ENCODE results near the gene RFX3.

Gene RFX3

GRCh38 chr9:3191715-3192114 is 334.1 kb downstream of the RFX3 start:
- no peak for DNase-seq

GRCh38 chr9:3189113-3189861 is 336.5 kb downstream of the RFX3 start:
- DNase-seq, result no peak

- no peak for DNase-seq
These were observed 339.1 kb downstream of the RFX3 start for GRCh38 chr9:3186751-3187150.

DNA sequence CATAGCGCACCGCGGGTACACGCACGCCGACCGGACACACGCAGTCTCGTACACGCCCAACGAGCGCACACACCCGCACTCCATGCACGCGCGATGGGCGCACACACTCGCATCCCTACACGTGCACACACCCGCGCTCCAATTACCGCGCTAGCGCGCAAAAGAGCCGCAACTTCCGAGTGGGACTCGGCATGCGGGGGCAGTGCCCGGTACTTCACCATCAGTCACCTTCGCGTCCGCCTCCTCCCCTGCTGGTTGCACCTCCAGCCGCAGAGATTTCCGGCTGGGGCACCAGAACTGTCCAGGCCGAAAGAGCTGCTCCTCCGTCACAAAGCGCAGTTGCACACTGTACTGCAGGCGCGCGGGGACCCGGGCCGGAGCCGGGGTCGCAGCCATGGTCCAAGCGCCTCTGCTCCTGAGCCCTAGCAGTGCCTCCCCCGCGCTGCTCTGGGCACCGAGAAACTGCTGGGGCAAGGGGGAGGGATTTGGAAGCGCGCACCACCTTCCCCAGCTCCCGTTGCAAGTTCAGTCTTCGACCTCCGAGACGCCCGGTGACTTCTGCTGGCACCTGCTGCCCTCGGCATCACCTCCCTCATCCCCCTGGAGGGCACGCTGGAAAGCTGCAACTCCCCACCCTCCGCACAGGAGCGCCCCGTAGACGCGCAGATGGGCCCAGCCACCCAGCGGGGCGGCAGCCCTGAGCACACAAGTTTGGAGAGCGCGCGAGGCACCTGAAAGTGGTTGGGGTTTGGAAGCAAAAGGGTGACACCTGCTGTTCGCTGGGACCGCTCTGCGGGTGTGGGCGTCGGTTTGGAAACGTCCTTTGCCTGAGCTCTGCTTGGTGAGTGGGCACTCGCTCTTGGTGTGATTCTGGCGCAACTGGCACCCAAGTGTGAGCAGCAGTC is 344.5 kb downstream of the RFX3 start:
- DNase-seq, result peak; percentile 47

GRCh38 chr9:3180696-3181048 is 345.1 kb downstream of the RFX3 start:
- no peak for DNase-seq

GRCh38 chr9:3179711-3180110 is 346.1 kb downstream of the RFX3 start:
- DNase-seq, result no peak

DNA sequence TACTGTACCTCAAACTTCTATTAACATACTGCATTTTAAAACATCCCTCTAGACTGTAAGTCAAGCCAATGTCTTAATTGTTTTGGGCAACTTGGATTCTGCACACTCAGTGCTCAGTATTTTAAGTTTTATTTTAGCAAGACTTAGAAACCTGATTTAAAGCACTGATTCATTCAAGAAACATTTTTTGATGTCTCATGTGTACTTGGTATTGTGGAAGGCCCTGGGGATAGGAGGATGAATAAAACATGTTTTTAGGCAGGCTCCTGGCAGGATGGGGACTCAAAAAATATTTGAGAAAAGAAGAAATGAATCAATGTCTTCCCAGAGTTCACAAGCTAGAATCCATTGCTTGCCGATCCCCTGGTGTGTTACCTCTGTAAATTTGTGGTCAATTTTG is 347.9 kb downstream of the RFX3 start:
- DNase-seq, result no peak

GRCh38 chr9:3177146-3177761 is 348.5 kb downstream of the RFX3 start:
- no peak for DNase-seq

DNA sequence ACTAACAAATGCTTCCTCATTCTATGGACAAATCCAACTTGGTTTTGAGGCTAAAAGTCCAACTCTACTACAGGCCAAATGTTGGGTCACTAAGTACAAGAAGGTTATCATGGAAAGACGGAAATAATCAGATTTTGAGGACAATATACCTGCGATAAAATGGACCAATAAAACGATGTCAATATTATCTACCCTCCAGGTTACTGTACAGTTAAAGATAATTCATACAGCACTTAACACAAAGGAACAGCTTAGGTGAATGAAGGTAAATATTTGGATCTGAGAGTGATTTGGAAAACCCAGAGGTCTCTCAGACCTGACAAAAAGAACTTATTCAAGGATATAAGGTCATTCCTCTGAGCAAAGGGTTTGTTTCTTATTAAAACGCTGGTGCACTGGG is 352.4 kb downstream of the RFX3 start:
- DNase-seq, result no peak

DNA sequence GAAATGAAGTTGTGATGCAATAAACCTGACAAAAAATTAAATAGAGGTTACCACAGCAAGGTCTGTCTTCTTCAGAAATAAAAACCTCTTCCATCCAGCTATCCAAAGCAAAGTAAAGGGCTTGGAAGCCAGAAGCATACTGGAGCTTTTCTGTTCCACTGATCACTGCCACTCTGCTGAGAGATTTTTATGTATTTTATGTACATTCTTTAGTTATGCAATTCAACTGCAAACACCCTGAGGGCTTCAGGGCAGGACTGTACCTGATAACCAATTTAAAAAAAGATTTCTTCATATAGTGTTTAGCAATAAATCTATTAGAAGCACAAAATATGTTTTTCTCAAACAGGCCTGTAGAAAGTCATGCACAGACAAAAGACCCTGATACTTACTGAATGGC is 355.0 kb downstream of the RFX3 start:
- DNase-seq, result no peak
